ENCODE measurements around the gene LRRC41. TPM values are rescaled to one million over a fixed set of nuclear protein-coding genes. Genes with fewer than 3 reads are reported as not detected.

The LRRC41 gene
- polyA plus RNA-seq, 1 donor from 2014 or later = 52.9 TPM

GRCh38 chr1:46256523-46256922 lies 46.9 kb downstream of the LRRC41 start:
- no peak overlapping the region for H2AFZ ChIP-seq (ENCODE audit: low read depth, low read length)
- H3K4me3 ChIP-seq (ENCODE audit: low read length) = no peak overlapping the region
- H3K27ac ChIP-seq (ENCODE audit: low read length) = no peak overlapping the region
- no peaks in the 10 kb centered on the region for H4K20me1 ChIP-seq (ENCODE audit: insufficient read depth)
- TF ChIP-seq EP300 (conservative IDR thresholded peaks at IDR 0.05; ENCODE audit: poor library complexity, severe bottlenecking) = no peak
- no peak for TF ChIP-seq SMC3 (conservative IDR thresholded peaks at IDR 0.05; ENCODE audit: poor library complexity)
- TF ChIP-seq RAD21 (conservative IDR thresholded peaks at IDR 0.05) = no peak
- TF ChIP-seq REST (IDR thresholded peaks at IDR 0.05; ENCODE audit: borderline replicate concordance) = no peak
- TF ChIP-seq MXI1 (conservative IDR thresholded peaks at IDR 0.05; ENCODE audit: poor library complexity, severe bottlenecking) = no peak
- no peak for TF ChIP-seq TAF1 (IDR thresholded peaks at IDR 0.05; ENCODE audit: low read depth)
- no peak for TF ChIP-seq EZH2 (IDR thresholded peaks at IDR 0.05; ENCODE audit: borderline replicate concordance, insufficient read depth, low read length, poor library complexity, severe bottlenecking)
- no peaks in the 10 kb centered on the region for H3K36me3 ChIP-seq (ENCODE audit: insufficient read depth, low read length)
- no peak overlapping the region for H3K9ac ChIP-seq (ENCODE audit: low read length)
- no peak overlapping the region for H3K4me2 ChIP-seq (ENCODE audit: low read length)
- no peaks in the 10 kb centered on the region for H3F3A ChIP-seq (ENCODE audit: insufficient read depth, low read length, poor library complexity, severe bottlenecking)
- no peaks in the 10 kb centered on the region for H3K9me2 ChIP-seq (ENCODE audit: insufficient read depth, low read length)
- no peaks in the 10 kb centered on the region for H3K79me2 ChIP-seq (replicated peaks; ENCODE audit: insufficient read depth, low read length)
- H3K9me3 ChIP-seq (ENCODE audit: low read length) = no peaks in the 10 kb centered on the region
- no peaks in the 10 kb centered on the region for H3K27me3 ChIP-seq (ENCODE audit: insufficient read depth, low read depth, low read length)

- no peak overlapping the region for H3K9ac ChIP-seq (ENCODE audit: low read length)
- no peaks in the 10 kb centered on the region for H3F3A ChIP-seq (ENCODE audit: insufficient read depth, low read length, poor library complexity, severe bottlenecking)
- no peak overlapping the region for H3K4me2 ChIP-seq (ENCODE audit: low read length)
- H3K27me3 ChIP-seq (ENCODE audit: insufficient read depth, low read depth, low read length) = no peaks in the 10 kb centered on the region
- no peaks in the 10 kb centered on the region for H4K20me1 ChIP-seq (ENCODE audit: insufficient read depth)
- H3K27ac ChIP-seq (ENCODE audit: low read length) = no peak overlapping the region
- no peak for TF ChIP-seq EP300 (conservative IDR thresholded peaks at IDR 0.05; ENCODE audit: poor library complexity, severe bottlenecking)
- no peak for TF ChIP-seq MXI1 (conservative IDR thresholded peaks at IDR 0.05; ENCODE audit: poor library complexity, severe bottlenecking)
- no peak overlapping the region for H2AFZ ChIP-seq (ENCODE audit: low read depth, low read length)
- H3K9me2 ChIP-seq (ENCODE audit: insufficient read depth, low read length) = no peaks in the 10 kb centered on the region
- no peaks in the 10 kb centered on the region for H3K9me3 ChIP-seq (ENCODE audit: low read length)
- no peaks in the 10 kb centered on the region for H3K79me2 ChIP-seq (replicated peaks; ENCODE audit: insufficient read depth, low read length)
- no peaks in the 10 kb centered on the region for H3K36me3 ChIP-seq (ENCODE audit: insufficient read depth, low read length)
- H3K4me3 ChIP-seq (ENCODE audit: low read length) = no peak overlapping the region
These were observed 48.7 kb downstream of the LRRC41 start for GRCh38 chr1:46254668-46255067.

GRCh38 chr1:46248122-46248920 lies 55.1 kb downstream of the LRRC41 start:
- Histone ChIP-seq H3K27me3 (ENCODE audit: insufficient read depth, low read depth, low read length) (no peaks in the 10 kb centered on the region), H3K4me3 (ENCODE audit: low read length) (peak overlapping the region; percentile 77), H3F3A (ENCODE audit: insufficient read depth, low read length, poor library complexity, severe bottlenecking) (no peaks in the 10 kb centered on the region), H2AFZ (ENCODE audit: low read depth, low read length) (no peak overlapping the region), H3K9me2 (ENCODE audit: insufficient read depth, low read length) (no peaks in the 10 kb centered on the region), H3K9ac (ENCODE audit: low read length) (no peak overlapping the region), H3K4me2 (ENCODE audit: low read length) (peak overlapping the region; percentile 51), H3K27ac (ENCODE audit: low read length) (no peak overlapping the region), H4K20me1 (ENCODE audit: insufficient read depth) (no peaks in the 10 kb centered on the region), H3K9me3 (ENCODE audit: low read length) (no peaks in the 10 kb centered on the region), H3K36me3 (ENCODE audit: insufficient read depth, low read length) (no peaks in the 10 kb centered on the region), H3K79me2 (replicated peaks; ENCODE audit: insufficient read depth, low read length) (no peaks in the 10 kb centered on the region)
- TF ChIP-seq SMC3 (conservative IDR thresholded peaks at IDR 0.05; ENCODE audit: poor library complexity) (no peak), MXI1 (conservative IDR thresholded peaks at IDR 0.05; ENCODE audit: poor library complexity, severe bottlenecking) (no peak), REST (IDR thresholded peaks at IDR 0.05; ENCODE audit: borderline replicate concordance) (no peak), EP300 (conservative IDR thresholded peaks at IDR 0.05; ENCODE audit: poor library complexity, severe bottlenecking) (no peak), POLR2AphosphoS5 (IDR thresholded peaks at IDR 0.05) (no peak), EZH2 (IDR thresholded peaks at IDR 0.05; ENCODE audit: borderline replicate concordance, insufficient read depth, low read length, poor library complexity, severe bottlenecking) (no peak), CTCF (IDR thresholded peaks at IDR 0.05; ENCODE audit: poor library complexity, severe bottlenecking) (no peak)

Data from neural cell (in vitro differentiated cells).